Measurements from ENCODE around the gene TTLL10. TPM values are rescaled to one million over a fixed set of nuclear protein-coding genes. Genes with fewer than 3 reads are reported as not detected.
"Not testable (repeated sequence)": the region's sequence is repeated elsewhere in the genome, so short reads cannot be mapped to it uniquely, and the experiment has no call there.

Gene TTLL10
- total and polyA plus RNA-seq, 5 donors = 0.09 TPM; not detected in 4

DNA sequence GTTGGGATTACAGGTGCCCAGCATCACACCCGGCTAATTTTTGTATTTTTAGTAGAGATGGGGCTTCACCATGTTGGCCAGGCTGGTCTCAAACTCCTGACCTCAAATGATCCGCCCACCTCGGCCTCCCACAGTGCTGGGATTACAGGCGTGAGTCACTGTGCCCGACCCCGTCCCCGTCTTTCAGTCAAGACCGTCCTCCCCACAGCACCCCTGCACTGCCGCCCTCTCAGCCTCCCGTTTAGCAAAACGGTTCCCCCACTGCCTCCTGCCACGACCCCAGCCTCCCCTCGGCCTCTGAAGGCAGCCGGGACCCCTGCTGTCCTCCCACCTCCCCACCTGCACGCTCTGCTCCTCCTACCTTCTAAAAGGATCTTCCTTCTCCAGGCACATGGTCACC is 31.3 kb upstream of the TTLL10 start:
- ATAC-seq; H3K9me3 ChIP-seq (ENCODE audit: control insufficient read depth, low read length); DNase-seq; H3K27ac ChIP-seq (ENCODE audit: low read length); H3K4me1 ChIP-seq (ENCODE audit: control insufficient read depth, insufficient read depth, low read length); H3K4me3 ChIP-seq (ENCODE audit: low read length); H3K27me3 ChIP-seq (ENCODE audit: control insufficient read depth, insufficient read depth); intact Hi-C loops (cut with DNase I): not testable (repeated sequence)
- 44% methylated on average over 15 of the region's 15 CpGs for WGBS

DNA sequence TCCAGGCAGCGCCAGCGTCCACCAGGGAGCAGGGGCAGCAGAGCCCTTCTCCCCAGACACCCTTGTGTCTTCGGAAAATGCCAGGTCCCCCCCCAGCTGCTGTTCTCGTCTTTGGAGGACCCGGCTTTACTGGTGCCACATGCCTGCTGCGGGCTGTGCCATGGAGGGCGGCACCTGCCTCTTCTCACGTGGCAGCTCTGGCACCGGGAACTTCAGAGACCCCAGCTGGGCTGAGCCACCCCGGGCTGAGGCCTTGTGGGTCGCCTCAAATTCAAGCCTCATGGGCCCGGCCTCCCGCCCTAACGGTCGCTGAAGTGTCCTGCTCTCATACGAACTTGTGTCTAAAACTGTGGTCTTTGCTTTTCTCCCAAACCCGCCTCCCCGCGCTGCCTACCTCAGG is 30.8 kb upstream of the TTLL10 start:
- 78% methylated on average over 19 of the region's 19 CpGs for WGBS
- ATAC-seq (no peak), DNase-seq (no peak)
- Histone ChIP-seq H3K4me1 (ENCODE audit: control insufficient read depth, insufficient read depth, low read length) (no peaks in the 10 kb centered on the region), H3K4me3 (ENCODE audit: low read length) (no peak overlapping the region), H3K9me3 (ENCODE audit: control insufficient read depth, low read length) (no peaks in the 10 kb centered on the region), H3K27me3 (ENCODE audit: control insufficient read depth, insufficient read depth) (no peaks in the 10 kb centered on the region), H3K27ac (ENCODE audit: low read length) (no peak overlapping the region)
- intact Hi-C loops (cut with DNase I) = no loop called here

DNA sequence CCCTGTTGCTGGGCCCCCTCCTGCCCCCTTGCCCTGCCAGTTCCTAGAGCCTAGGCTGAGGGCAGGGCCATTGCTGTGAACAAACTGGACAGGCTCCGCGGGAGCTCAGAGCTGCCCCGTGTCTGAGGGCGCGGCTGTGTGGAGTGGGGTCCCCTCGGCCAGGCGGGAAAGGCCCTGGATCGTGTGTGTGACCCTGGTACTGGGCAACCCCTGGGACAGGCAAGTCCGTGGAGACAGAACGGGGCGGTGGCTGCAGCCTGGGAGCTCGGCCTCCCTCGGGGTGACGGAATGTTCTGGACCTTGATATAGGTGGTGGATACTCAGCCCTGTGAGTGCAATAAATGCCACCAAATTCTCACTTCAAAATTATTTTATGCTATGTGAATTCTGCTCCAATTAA is 30.0 kb upstream of the TTLL10 start:
- DNase-seq (no peak), ATAC-seq (no peak)
- intact Hi-C loops (cut with DNase I) = no loop called here
- Histone ChIP-seq H3K27me3 (ENCODE audit: control insufficient read depth, insufficient read depth) (no peaks in the 10 kb centered on the region), H3K4me3 (ENCODE audit: low read length) (no peak overlapping the region), H3K27ac (ENCODE audit: low read length) (no peak overlapping the region), H3K4me1 (ENCODE audit: control insufficient read depth, insufficient read depth, low read length) (no peaks in the 10 kb centered on the region), H3K9me3 (ENCODE audit: control insufficient read depth, low read length) (no peaks in the 10 kb centered on the region)
- 83% methylated on average over 14 of the region's 14 CpGs for WGBS

DNA sequence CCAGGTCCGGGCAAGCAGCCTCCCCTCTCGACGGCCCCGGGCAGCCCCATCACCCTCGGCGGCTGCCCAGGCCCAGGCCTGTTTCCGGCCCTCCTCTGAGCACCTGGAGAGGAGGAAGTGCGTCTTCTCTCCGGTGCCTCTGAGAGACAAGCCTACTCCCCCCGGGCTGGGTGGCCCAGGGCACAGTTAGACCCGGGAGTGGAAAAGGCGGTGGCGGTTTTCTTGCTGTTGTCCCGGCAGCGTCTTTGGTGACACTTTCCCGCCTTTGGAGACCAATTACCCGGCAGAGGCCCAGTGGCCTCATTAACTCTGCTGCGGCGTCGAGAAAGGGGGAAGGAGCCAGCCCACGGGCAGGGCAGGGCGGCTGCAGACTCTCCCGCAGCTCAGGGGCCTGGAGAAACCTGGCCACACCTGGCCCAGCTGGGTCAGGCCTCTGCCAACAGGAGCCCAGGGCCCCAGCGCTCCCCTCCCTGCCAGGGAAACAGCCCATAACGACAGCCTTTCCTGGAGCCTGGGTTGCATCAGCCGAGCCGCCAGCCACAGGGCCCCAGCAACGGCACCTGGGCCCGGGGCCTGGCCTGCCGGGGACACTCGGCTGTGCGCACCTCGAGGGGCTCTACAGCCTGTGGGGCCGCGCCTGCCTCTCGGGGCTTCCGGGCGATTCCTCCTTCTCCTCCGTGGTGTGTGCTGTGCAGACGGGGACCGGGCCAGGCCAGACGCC is 29.4 kb upstream of the TTLL10 start:
- H3K9me3 ChIP-seq (ENCODE audit: control insufficient read depth, low read length) = no peaks in the 10 kb centered on the region
- intact Hi-C loops (cut with DNase I) = no loop called here
- H3K4me3 ChIP-seq (ENCODE audit: low read length) = no peak overlapping the region
- ATAC-seq = no peak
- H3K4me1 ChIP-seq (ENCODE audit: control insufficient read depth, insufficient read depth, low read length) = no peaks in the 10 kb centered on the region
- no peak overlapping the region for H3K27ac ChIP-seq (ENCODE audit: low read length)
- H3K27me3 ChIP-seq (ENCODE audit: control insufficient read depth, insufficient read depth) = no peaks in the 10 kb centered on the region
- no peak for DNase-seq
- WGBS = 55% methylated on average over 42 of the region's 42 CpGs

DNA sequence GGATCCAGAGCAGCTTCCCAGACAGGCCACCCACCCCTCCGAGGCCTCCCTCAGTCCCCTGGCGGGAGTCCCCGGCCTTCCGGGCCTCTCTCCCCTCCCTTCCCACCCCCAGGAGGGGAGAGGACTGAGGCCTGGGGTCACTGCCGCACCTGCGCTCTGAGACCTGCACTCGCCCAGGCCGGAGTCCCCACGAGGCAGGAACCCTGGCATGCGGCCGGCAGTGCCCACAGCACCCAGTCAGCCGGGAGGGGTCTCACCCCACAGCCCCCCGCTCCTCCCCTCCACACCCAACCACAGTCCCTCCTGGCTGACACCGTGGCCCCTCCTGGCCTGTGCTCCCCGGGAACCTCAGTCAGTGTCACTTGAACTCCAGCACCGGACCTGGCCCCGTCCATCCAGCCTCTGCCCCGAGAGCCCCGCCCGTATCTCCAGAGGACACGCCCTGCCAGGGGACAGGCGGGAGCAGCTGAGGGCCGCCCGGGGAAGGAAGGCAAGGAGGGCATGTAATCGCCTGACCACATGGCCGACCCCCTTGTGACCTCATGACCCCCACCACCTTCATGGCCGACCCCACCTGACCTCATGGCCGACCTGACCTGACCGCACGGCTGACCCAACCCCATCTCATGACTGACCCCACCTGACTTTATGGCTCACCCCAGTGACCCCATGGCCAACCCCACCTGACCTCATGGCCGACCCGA is 28.7 kb upstream of the TTLL10 start:
- ATAC-seq (peak in 1 of 2 donors; percentile 12), DNase-seq (no peak)
- H3K4me1 ChIP-seq (ENCODE audit: control insufficient read depth, insufficient read depth, low read length) = no peaks in the 10 kb centered on the region
- 82% methylated on average over 32 of the region's 32 CpGs for WGBS
- H3K9me3 ChIP-seq (ENCODE audit: control insufficient read depth, low read length) = no peaks in the 10 kb centered on the region
- intact Hi-C loops (cut with DNase I) = no loop called here
- no peak overlapping the region for H3K27ac ChIP-seq (ENCODE audit: low read length)
- no peaks in the 10 kb centered on the region for H3K27me3 ChIP-seq (ENCODE audit: control insufficient read depth, insufficient read depth)
- no peak overlapping the region for H3K4me3 ChIP-seq (ENCODE audit: low read length)

DNA sequence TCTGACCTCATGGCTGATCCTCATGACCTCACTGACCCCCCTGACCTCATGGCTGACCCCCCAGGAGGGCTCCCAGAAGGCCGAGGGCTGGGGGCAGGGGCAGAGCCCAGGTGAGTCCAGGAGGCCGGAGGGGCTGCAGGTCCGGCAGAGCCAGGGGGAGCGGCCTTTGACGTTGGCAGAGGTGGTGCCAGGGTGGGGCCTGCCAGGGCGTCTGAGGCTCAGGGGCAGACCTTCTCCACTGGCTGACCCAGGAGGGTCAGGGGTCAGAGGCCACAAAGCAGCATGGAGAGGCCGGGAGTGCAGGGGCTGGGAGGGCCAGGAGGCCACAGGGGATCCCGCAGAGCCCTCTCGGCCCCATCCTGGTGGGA is 28.1 kb upstream of the TTLL10 start:
- intact Hi-C loops (cut with DNase I) = no loop called here

DNA sequence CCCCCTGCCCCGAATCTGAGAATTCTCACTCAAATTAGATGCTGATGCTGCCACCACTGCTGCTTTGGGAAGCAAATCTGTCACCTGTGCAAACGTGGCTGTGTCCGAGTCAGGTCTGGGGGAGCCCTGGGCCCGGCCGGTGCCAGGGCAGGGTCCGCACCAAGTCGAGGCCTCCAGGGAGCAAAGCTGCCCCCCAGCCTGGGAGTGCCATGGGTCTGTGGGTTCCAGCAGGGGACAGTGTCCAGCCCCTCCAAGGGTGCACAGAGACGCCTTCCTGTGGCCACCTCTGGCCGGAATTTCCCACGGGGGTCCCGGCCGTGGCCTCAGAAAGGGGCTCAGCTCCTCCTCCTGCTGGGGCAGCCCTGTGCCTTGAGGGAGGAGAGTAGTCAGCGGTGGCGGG is 27.7 kb upstream of the TTLL10 start:
- WGBS = 80% methylated on average over 14 of the region's 14 CpGs
- no peak for ATAC-seq
- intact Hi-C loops (cut with DNase I) = no loop called here
- Histone ChIP-seq H3K9me3 (ENCODE audit: control insufficient read depth, low read length) (no peaks in the 10 kb centered on the region), H3K27ac (ENCODE audit: low read length) (no peak overlapping the region), H3K4me1 (ENCODE audit: control insufficient read depth, insufficient read depth, low read length) (no peaks in the 10 kb centered on the region), H3K4me3 (ENCODE audit: low read length) (no peak overlapping the region), H3K27me3 (ENCODE audit: control insufficient read depth, insufficient read depth) (no peaks in the 10 kb centered on the region)
- DNase-seq = no peak

More for the DNA sequence above, 28.1 kb upstream of the TTLL10 start:
- Histone ChIP-seq H3K4me1 (ENCODE audit: control insufficient read depth, insufficient read depth, low read length) (no peaks in the 10 kb centered on the region), H3K9me3 (ENCODE audit: control insufficient read depth, low read length) (no peaks in the 10 kb centered on the region), H3K4me3 (ENCODE audit: low read length) (no peak overlapping the region), H3K27ac (ENCODE audit: low read length) (no peak overlapping the region), H3K27me3 (ENCODE audit: control insufficient read depth, insufficient read depth) (no peaks in the 10 kb centered on the region)
- no peak for DNase-seq
- ATAC-seq = no peak
- WGBS = 81% methylated on average over 9 of the region's 9 CpGs

DNA sequence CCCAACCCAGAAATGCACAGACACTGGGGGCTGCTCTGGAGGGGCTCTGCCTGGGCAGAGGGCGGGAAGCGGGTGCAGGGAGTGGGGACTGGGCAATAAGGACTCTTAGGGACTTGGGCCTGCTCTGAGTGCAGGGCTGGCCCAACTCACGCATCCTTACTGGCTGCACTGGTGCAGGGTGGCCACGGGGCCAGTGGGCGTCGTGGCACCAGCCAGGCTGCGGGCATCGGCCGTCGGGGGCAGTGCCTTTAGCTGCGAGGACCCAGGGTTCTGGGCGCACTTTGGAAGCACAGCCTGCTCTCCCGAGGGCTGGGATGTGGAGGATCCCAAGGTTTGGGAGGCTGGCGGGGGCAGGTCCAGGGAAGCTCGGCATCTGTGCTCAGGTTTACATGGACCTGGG is 27.1 kb upstream of the TTLL10 start:
- 91% methylated on average over 15 of the region's 15 CpGs for WGBS
- DNase-seq (no peak), ATAC-seq (no peak)
- H3K4me3 ChIP-seq (ENCODE audit: low read length) = no peak overlapping the region
- H3K9me3 ChIP-seq (ENCODE audit: control insufficient read depth, low read length) = no peaks in the 10 kb centered on the region
- H3K27ac ChIP-seq (ENCODE audit: low read length) = no peak overlapping the region
- no peaks in the 10 kb centered on the region for H3K4me1 ChIP-seq (ENCODE audit: control insufficient read depth, insufficient read depth, low read length)
- intact Hi-C loops (cut with DNase I) = no loop called here
- no peaks in the 10 kb centered on the region for H3K27me3 ChIP-seq (ENCODE audit: control insufficient read depth, insufficient read depth)

DNA sequence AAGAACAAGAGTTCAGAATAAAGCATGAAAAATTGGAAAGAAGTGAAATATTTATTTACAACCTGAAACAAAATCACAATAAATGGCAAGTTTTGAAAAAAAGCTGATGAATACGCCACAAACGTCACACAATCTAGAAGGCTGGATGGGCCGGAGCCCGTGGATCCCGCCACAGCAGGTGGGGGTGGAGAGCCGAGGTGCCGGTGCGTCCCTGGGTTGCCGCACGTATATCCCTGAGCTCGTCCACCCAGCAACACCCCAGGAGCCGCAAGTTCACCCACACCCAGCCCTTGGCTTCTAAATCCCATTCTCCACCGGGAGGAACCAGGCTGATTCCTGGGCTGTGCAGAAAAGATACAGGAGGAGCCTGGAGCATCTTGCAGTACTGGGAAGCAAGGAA is 25.6 kb upstream of the TTLL10 start:
- Histone ChIP-seq H3K27me3 (ENCODE audit: control insufficient read depth, insufficient read depth) (no peaks in the 10 kb centered on the region), H3K4me3 (ENCODE audit: low read length) (no peak overlapping the region), H3K4me1 (ENCODE audit: control insufficient read depth, insufficient read depth, low read length) (no peaks in the 10 kb centered on the region), H3K27ac (ENCODE audit: low read length) (no peak overlapping the region), H3K9me3 (ENCODE audit: control insufficient read depth, low read length) (no peaks in the 10 kb centered on the region)
- DNase-seq (no peak), ATAC-seq (no peak)
- 86% methylated on average over 13 of the region's 13 CpGs for WGBS
- intact Hi-C loops (cut with DNase I) = no loop called here

DNA sequence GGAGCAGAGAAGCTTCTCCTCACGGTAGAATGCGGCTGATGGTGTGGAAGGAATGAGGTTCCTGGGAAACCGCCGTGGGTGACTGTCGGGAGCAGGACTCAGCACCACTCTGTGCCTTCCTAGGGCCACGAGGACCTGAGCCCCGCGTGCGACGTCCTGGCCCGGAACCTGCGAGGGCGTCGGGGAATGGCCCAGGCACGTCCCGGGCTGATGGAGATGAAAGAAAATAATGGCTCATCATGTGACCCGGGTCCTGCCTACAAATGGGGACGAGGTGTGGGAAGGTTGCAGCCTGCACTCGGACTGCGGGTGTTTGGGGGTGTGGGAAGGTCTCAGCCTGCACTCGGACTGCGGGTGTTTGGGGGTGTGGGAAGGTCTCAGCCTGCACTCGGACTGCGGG is 25.1 kb upstream of the TTLL10 start:
- ATAC-seq = no peak
- H3K27me3 ChIP-seq (ENCODE audit: control insufficient read depth, insufficient read depth) = no peaks in the 10 kb centered on the region
- H3K4me1 ChIP-seq (ENCODE audit: control insufficient read depth, insufficient read depth, low read length) = no peaks in the 10 kb centered on the region
- no peak overlapping the region for H3K4me3 ChIP-seq (ENCODE audit: low read length)
- no peak overlapping the region for H3K27ac ChIP-seq (ENCODE audit: low read length)
- intact Hi-C loops (cut with DNase I) = no loop called here
- 78% methylated on average over 24 of the region's 24 CpGs for WGBS
- H3K9me3 ChIP-seq (ENCODE audit: control insufficient read depth, low read length) = no peaks in the 10 kb centered on the region
- DNase-seq = no peak

DNA sequence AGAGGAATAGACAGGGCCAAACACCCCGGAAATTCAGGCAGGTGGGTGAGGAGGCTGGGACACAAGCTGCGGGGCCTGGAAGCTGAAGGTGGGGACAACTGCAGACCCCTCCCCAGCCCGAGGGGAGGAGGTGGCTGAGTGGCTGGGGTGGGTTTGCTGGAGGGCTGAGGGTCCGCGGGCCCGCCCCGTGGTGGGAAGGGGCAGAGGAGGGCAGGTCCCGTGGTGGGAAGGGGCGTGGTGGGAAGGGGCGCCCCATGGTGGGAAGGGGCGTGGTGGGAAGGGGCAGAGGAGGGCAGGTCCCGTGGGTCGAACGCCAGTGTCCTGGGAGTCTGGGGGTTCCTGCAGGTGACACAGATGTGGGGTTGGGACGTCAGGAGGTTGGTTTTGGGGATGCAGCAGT is 24.3 kb upstream of the TTLL10 start:
- ATAC-seq (no peak), DNase-seq (no peak)
- Histone ChIP-seq H3K27ac (ENCODE audit: low read length) (no peak overlapping the region), H3K4me1 (ENCODE audit: control insufficient read depth, insufficient read depth, low read length) (no peaks in the 10 kb centered on the region), H3K27me3 (ENCODE audit: control insufficient read depth, insufficient read depth) (no peaks in the 10 kb centered on the region), H3K9me3 (ENCODE audit: control insufficient read depth, low read length) (no peaks in the 10 kb centered on the region), H3K4me3 (ENCODE audit: low read length) (no peak overlapping the region)
- intact Hi-C loops (cut with DNase I) = no loop called here
- 84% methylated on average over 15 of the region's 15 CpGs for WGBS
